K562 (cell line): Measurements from ENCODE around the gene PIGN. TPM values are rescaled to one million over a fixed set of nuclear protein-coding genes. Genes with fewer than 3 reads are reported as not detected.

Experiments used
- ATAC-seq: fragments of 200-7000 bp; cut with Tn5 transposase; 3 replicates; pipeline ENCODE4 v1.9.1; 2020; ENCODE audit warnings: moderate library complexity
- BruUV-seq: library from RNA; stranded (reverse); fragments of 400-500 nt; replicated peaks from 2 replicates; lab custom pipeline; 2021; lab: Mats Ljungman, UMichigan
- CTCF ChIA-PET: fragments of 300-600 bp; formaldehyde crosslinking; extraction: SDS; loops from one replicate; lab custom pipeline; 2021; ENCODE audit warnings: low intra/inter-chr PET ratio; lab: Yijun Ruan, JAX
- POLR2A ChIA-PET: fragments of 300-600, 350-650 bp; sonication (Branson Sonifier 250); formaldehyde crosslinking; extraction: SDS; loops from one replicate; lab custom pipeline; 2021; ENCODE audit warnings: antibody characterized with exemption, inconsistent platforms; lab: Yijun Ruan, JAX
- DNase-seq, 4 experiments: peaks; one replicate each; pipeline versions ENCODE4 v3.0.0 to v3.0.0-alpha.2; 2011 to 2018; ENCODE audit warnings: low spot score in 3 of 4, mixed read lengths in 3 of 4; ENCODE audit errors: extremely low read depth in 1 of 4
- FAIRE-seq: peaks from 2 replicates; lab custom pipeline; 2011; peaks lifted over from hg19 to GRCh38; lab: Jason Lieb, UNC
- H2AFZ ChIP-seq: 2 replicates; pipeline ENCODE4 v1.6.0; 2011; ENCODE audit warnings: low read depth, low read length, control low read depth, inconsistent platforms
- H3K27ac ChIP-seq: fragments of 200-600 bp; 3 replicates; pipeline ENCODE4 v1.8.0; 2011; ENCODE audit warnings: low read depth, mild to moderate bottlenecking, control low read depth, inconsistent platforms, low read length, moderate library complexity, mixed read lengths; ENCODE audit errors: extremely low read depth
- H3K27me3 ChIP-seq, 2 experiments: fragments of 300-600 bp in 1 of 2; 2 replicates in 1 of 2; 3 replicates in 1 of 2; pipeline versions ENCODE4 v1.6.0 to v1.8.0; 2011; ENCODE audit warnings: inconsistent platforms in 2 of 2, low read length in 2 of 2, mild to moderate bottlenecking in 1 of 2, mixed read lengths in 1 of 2, moderate library complexity in 1 of 2; ENCODE audit not compliant: control insufficient read depth in 2 of 2, insufficient read depth in 2 of 2
- H3K36me3 ChIP-seq: fragments of 300-600 bp; 3 replicates; pipeline ENCODE4 v1.8.0; 2011; ENCODE audit warnings: mild to moderate bottlenecking, low read length, inconsistent platforms; ENCODE audit not compliant: control insufficient read depth, insufficient read depth
- H3K4me1 ChIP-seq, 2 experiments: fragments of 200-600 bp in 1 of 2; replicated peaks in 1 of 2; 2 replicates in 1 of 2; 3 replicates in 1 of 2; pipeline versions ENCODE4 v1.5.1 to v1.8.0; 2011; ENCODE audit warnings: inconsistent platforms in 2 of 2, low read length in 2 of 2, mild to moderate bottlenecking in 1 of 2, mixed read lengths in 1 of 2, moderate library complexity in 1 of 2; ENCODE audit not compliant: control insufficient read depth in 2 of 2, insufficient read depth in 2 of 2
- H3K4me2 ChIP-seq: 2 replicates; pipeline ENCODE4 v1.6.1; 2011; ENCODE audit warnings: low read length, control low read depth, inconsistent platforms, mixed read lengths; ENCODE audit not compliant: insufficient read depth
- H3K4me3 ChIP-seq: fragments of 200-600 bp; sonication (generic), shearing (Covaris generic); 2 replicates; pipeline ENCODE4 v1.5.1; 2016; ENCODE audit warnings: control low read depth, inconsistent platforms
- H3K79me2 ChIP-seq: fragments of 200-600 bp; 3 replicates; pipeline ENCODE4 v1.8.0; 2011; ENCODE audit warnings: low read length, inconsistent platforms; ENCODE audit not compliant: control insufficient read depth, insufficient read depth
- H3K9ac ChIP-seq, 2 experiments: 2 replicates each; pipeline versions ENCODE4 v1.6.0 to v1.6.1; 2011; ENCODE audit warnings: low read depth in 2 of 2, low read length in 2 of 2, control low read depth in 1 of 2, inconsistent platforms in 1 of 2, mild to moderate bottlenecking in 1 of 2, mixed read lengths in 1 of 2; ENCODE audit not compliant: insufficient read depth in 1 of 2
- H3K9me1 ChIP-seq: one replicate; pipeline ENCODE4 v1.6.0; 2011; ENCODE audit warnings: inconsistent platforms, mild to moderate bottlenecking, low read length, moderate library complexity; ENCODE audit not compliant: control insufficient read depth, insufficient read depth
- H3K9me3 ChIP-seq: replicated peaks from 2 replicates; pipeline ENCODE4 v1.5.1; 2011; ENCODE audit warnings: low read depth, low read length, inconsistent platforms; ENCODE audit not compliant: control insufficient read depth, insufficient read depth
- H4K20me1 ChIP-seq: replicated peaks from 2 replicates; pipeline ENCODE4 v1.6.1; 2011; ENCODE audit warnings: low read length, inconsistent platforms, mixed read lengths; ENCODE audit not compliant: control insufficient read depth, insufficient read depth
- FOXA3 ChIP-seq, 2 experiments: fragments of 450-650 bp in 1 of 2; sonication (generic) in 1 of 2; formaldehyde crosslinking; IDR thresholded peaks in 1 of 2; conservative IDR thresholded peaks in 1 of 2; 2 replicates each; pipeline versions ENCODE4 v1.4.0 to v1.8.0; 2020 to 2022; ENCODE audit warnings: mild to moderate bottlenecking in 2 of 2, missing genetic modification reagents in 1 of 2
- GTF2A2 ChIP-seq: IDR thresholded peaks from 2 replicates; pipeline ENCODE4 v1.6.1; 2016; ENCODE audit warnings: mild to moderate bottlenecking, missing genetic modification characterization, missing compliant biosample characterization
- MEIS2 ChIP-seq: fragments of 450-650 bp; IDR thresholded peaks from 2 replicates; pipeline ENCODE4 v1.6.1; 2014; ENCODE audit warnings: mild to moderate bottlenecking; ENCODE audit not compliant: partially characterized antibody
- NFE2 ChIP-seq: IDR thresholded peaks from 2 replicates; pipeline ENCODE4 v1.6.1; 2014; ENCODE audit warnings: antibody characterized with exemption, low read depth
- POLR2G ChIP-seq: fragments of 200-400 bp; formaldehyde crosslinking; IDR thresholded peaks from 2 replicates; pipeline ENCODE4 v1.6.1; 2017; ENCODE audit warnings: low read depth, mild to moderate bottlenecking, antibody characterized with exemption, low read length, moderate library complexity
- RB1 ChIP-seq: fragments of 450-650 bp; IDR thresholded peaks from 2 replicates; pipeline ENCODE4 v1.6.1; 2017; ENCODE audit warnings: low read depth, mild to moderate bottlenecking
- TCF3 ChIP-seq: sonication (generic); formaldehyde crosslinking; IDR thresholded peaks from 2 replicates; pipeline ENCODE4 v1.4.0; 2020; ENCODE audit warnings: mild to moderate bottlenecking, missing genetic modification reagents
- USF1 ChIP-seq: sonication (generic); formaldehyde crosslinking; IDR thresholded peaks from 2 replicates; pipeline ENCODE4 v1.9.0; 2022; ENCODE audit warnings: mild to moderate bottlenecking, missing genetic modification reagents
- ZBTB1 ChIP-seq: sonication (generic); formaldehyde crosslinking; IDR thresholded peaks from 2 replicates; pipeline ENCODE4 v1.8.1; 2023; ENCODE audit warnings: missing genetic modification reagents, low read depth, mild to moderate bottlenecking, borderline replicate concordance
- ZBTB9 ChIP-seq: fragments of 450-650 bp; formaldehyde crosslinking; IDR thresholded peaks from 2 replicates; pipeline ENCODE4 v1.4.0; 2020; ENCODE audit warnings: mild to moderate bottlenecking, moderate library complexity
- ZNF311 ChIP-seq: fragments of 250-450 bp; sonication (Bioruptor Pico); IDR thresholded peaks from 2 replicates; pipeline ENCODE4 v1.4.0; 2020; ENCODE audit warnings: mild to moderate bottlenecking, moderate library complexity
- ZNF444 ChIP-seq: fragments of 250-450 bp; sonication (Bioruptor Pico); IDR thresholded peaks from 2 replicates; pipeline ENCODE4 v1.4.0; 2020; ENCODE audit warnings: mild to moderate bottlenecking, moderate library complexity
- WGBS: fragments of 100-300 bp; shearing (Covaris generic); methylation state at CpG from one replicate; pipeline ENCODE4 v1.1.6; 2016; ENCODE audit warnings: low coverage, mixed read lengths; ENCODE audit not compliant: insufficient coverage; ENCODE audit errors: missing lambda C conversion rate; 5-methylcytosine and 5-hydroxymethylcytosine counted together
- in situ Hi-C: fragments of 300-500 bp; cut with MboI; formaldehyde crosslinking; loops from 4 replicates; pipeline ENCODE4 v1.15.0; 2018; ENCODE audit warnings: inconsistent platforms, mixed read lengths
- intact Hi-C: fragments of 100-400 bp; cut with micrococcal nuclease; formaldehyde crosslinking; loops from 2 replicates; pipeline ENCODE4 v1.14.2; 2022
- polyA plus RNA-seq, 8 experiments: library from polyadenylated mRNA; depleted of rRNA in 4 of 8; stranded (reverse) in 5 of 8; unstranded in 3 of 8; fragments of >200 nt; fragmentation: Nextera tagmentation in 2 of 8; fragmentation: Illumina TruSeq in 1 of 8; extraction: Ambion mirVana in 2 of 8; extraction: Trizol in 1 of 8; gene quantifications; 2 replicates each; pipeline versions ENCODE4 v1.2.1 to v1.2.3, GENCODE V29; 2011 to 2014; ENCODE audit warnings: inconsistent platforms in 1 of 8, missing spikeins in 1 of 8
- total RNA-seq, 7 experiments: library from RNA; depleted of rRNA in 6 of 7; stranded (reverse); fragments of >200 nt in 6 of 7; fragmentation: Illumina TruSeq in 2 of 7; extraction: Trizol in 2 of 7; gene quantifications; 2 replicates each; pipeline versions ENCODE4 v1.2.1 to v1.2.3, GENCODE V29; 2011 to 2021; ENCODE audit warnings: low replicate concordance in 1 of 7
- TF ChIP-seq, protein P1 (sequence below): fragments of 250-450 bp; sonication (Bioruptor Pico); IDR thresholded peaks from 2 replicates; pipeline ENCODE4 v1.8.0; 2021; ENCODE audit warnings: moderate library complexity, mild to moderate bottlenecking, inconsistent platforms

PIGN gene
- total and polyA plus RNA-seq, 9 of the 15 experiments (the other 6 are each of a cell fraction or from before 2014, with no cell fraction given): 9.9 to 25.6 (median 17.3) TPM

- no peak overlapping the region for H3K9ac ChIP-seq
- in situ Hi-C loops (loop anchor here (25.0 kb wide), 1 partner anchor 810 kb away; no protein-coding TSS in a partner anchor), intact Hi-C loops (no loop called here)
- H3K27ac ChIP-seq: no peak overlapping the region
- no peaks in the 10 kb centered on the region for H3K27me3 ChIP-seq
- no peaks in the 10 kb centered on the region for H3K36me3 ChIP-seq
- H3K9me3 ChIP-seq: no peaks in the 10 kb centered on the region
- CTCF ChIA-PET: no interaction called here
- H3K4me3 ChIP-seq: no peak overlapping the region
- BruUV-seq: no TSS peak
- H2AFZ ChIP-seq: no peak overlapping the region
- ATAC-seq (no peak), DNase-seq (no peak), FAIRE-seq (no peak)
- no peaks in the 10 kb centered on the region for H4K20me1 ChIP-seq
- H3K4me2 ChIP-seq: no peak overlapping the region
- H3K79me2 ChIP-seq: peaks cover 17% of the 10 kb centered on the region; the same call in 2 of the 3 replicates
- no peaks in the 10 kb centered on the region; a peak in 1 of 5 replicates for H3K4me1 ChIP-seq
- WGBS: 43% methylated on average over 3 of the region's 3 CpGs
- no peak for TF ChIP-seq USF1
- no peak for TF ChIP-seq NFE2
- peak; percentile 22 for TF ChIP-seq MEIS2
- no peaks in the 10 kb centered on the region for H3K9me1 ChIP-seq
- POLR2A ChIA-PET: no interaction called here
Observed at GRCh38 chr18:62177271-62177670, 9.6 kb downstream of the PIGN start.

DNA sequence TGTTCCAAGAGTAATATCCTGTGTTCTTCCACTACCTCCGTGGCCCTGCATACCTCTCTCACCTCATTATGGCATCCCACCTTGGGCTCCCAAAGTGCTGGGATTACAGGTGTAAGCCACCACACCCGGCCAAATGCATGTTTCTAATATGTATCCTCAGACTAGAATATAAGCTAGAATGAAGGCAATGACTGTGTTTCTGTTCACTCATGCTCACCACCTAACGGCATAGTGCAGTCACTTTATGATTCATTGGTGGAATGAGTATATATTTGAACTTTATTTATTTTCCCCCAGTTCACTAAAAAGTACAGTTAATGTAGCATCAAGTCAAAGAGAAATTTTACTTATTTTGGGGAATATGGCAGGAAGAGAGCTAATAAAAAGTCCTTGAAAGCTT lies 11.3 kb downstream of the PIGN start:
- Histone ChIP-seq H3K27me3 (no peaks in the 10 kb centered on the region), H3K27ac (no peak overlapping the region), H2AFZ (no peak overlapping the region), H4K20me1 (no peaks in the 10 kb centered on the region), H3K4me3 (no peak overlapping the region), H3K9me3 (no peaks in the 10 kb centered on the region), H3K9ac (no peak overlapping the region), H3K4me2 (no peak overlapping the region), H3K36me3 (no peaks in the 10 kb centered on the region), H3K79me2 (peaks cover 14% of the 10 kb centered on the region; the same call in 2 of the 3 replicates), H3K9me1 (no peaks in the 10 kb centered on the region), H3K4me1 (no peaks in the 10 kb centered on the region; a peak in 1 of 5 replicates)
- POLR2A ChIA-PET: no interaction called here
- no peak for FAIRE-seq
- DNase-seq: no peak
- intact Hi-C loops: no loop called here
- CTCF ChIA-PET: no interaction called here
- WGBS: 62% methylated on average over 3 of the region's 3 CpGs
- no TSS peak for BruUV-seq
- in situ Hi-C loops: loop anchor here (25.0 kb wide), 1 partner anchor 812 kb away; no protein-coding TSS in a partner anchor
- no peak for ATAC-seq
- TF ChIP-seq GTF2A2 (tag): no peak
- TF ChIP-seq RB1: no peak
- TF ChIP-seq ZNF444 (CRISPR knock-in tag): no peak
- TF ChIP-seq ZBTB1: no peak
- TF ChIP-seq ZBTB9 (CRISPR knock-in tag): no peak
- no peak for TF ChIP-seq POLR2G
- TF ChIP-seq ZNF311: no peak
- TF ChIP-seq TCF3 (CRISPR knock-in tag): no peak
- TF ChIP-seq, protein P1, sequence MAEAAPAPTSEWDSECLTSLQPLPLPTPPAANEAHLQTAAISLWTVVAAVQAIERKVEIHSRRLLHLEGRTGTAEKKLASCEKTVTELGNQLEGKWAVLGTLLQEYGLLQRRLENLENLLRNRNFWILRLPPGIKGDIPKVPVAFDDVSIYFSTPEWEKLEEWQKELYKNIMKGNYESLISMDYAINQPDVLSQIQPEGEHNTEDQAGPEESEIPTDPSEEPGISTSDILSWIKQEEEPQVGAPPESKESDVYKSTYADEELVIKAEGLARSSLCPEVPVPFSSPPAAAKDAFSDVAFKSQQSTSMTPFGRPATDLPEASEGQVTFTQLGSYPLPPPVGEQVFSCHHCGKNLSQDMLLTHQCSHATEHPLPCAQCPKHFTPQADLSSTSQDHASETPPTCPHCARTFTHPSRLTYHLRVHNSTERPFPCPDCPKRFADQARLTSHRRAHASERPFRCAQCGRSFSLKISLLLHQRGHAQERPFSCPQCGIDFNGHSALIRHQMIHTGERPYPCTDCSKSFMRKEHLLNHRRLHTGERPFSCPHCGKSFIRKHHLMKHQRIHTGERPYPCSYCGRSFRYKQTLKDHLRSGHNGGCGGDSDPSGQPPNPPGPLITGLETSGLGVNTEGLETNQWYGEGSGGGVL (CRISPR knock-in tag): no peak
- no peak for TF ChIP-seq FOXA3 (CRISPR knock-in tag; conservative IDR thresholded peaks at IDR 0.05 in 1 of 2, IDR thresholded peaks at IDR 0.05 in 1 of 2)
